GM19351 (cell line): Measurements from ENCODE around the gene HOXB5.

Source experiments
- ATAC-seq: cut with Tn5 transposase; IDR thresholded peaks from one replicate; pipeline ENCODE4 v1.9.1; 2021; ENCODE audit warnings: mild to moderate bottlenecking, moderate library complexity; ENCODE audit not compliant: unreplicated experiment

Gene HOXB5

GRCh38 chr17:48551214-48551555, 42.4 kb downstream of the HOXB5 start:
- ATAC-seq, result no peak

DNA sequence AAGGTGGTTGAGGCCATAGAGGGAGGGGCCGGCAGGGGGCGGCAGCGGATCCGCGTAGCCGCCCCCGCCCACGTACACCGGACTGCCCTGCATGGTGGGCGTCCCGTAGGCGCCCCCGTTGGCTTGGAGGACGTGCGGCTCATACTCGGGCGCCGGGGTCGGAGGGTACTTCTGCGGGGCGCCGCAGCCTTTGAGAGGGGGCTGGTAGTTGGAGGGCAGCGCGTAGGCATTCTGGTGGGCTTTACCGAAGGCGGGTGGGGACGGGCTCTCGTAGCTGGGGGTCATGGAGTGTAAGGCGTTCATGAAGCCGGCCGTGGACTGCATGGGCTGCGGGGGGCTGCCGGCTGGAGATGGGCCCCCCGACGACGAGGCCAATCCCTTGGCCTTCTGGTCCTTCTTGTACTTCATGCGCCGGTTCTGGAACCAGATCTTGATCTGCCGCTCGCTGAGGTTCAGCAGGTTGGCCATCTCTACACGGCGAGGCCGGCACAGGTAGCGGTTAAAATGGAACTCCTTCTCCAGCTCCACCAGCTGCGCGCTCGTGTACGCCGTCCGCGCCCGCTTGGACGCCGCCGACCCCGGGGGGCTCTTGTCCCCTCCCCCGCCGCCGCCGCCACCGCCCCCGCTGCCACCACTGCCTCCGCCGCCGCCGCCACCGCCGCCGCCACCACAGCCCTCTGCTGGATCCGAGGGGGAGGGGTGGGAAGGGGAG, 42.9 kb downstream of the HOXB5 start:
- no peak for ATAC-seq

- no peak for ATAC-seq
Measured at GRCh38 chr17:48549914-48550501, 43.6 kb downstream of the HOXB5 start.

DNA sequence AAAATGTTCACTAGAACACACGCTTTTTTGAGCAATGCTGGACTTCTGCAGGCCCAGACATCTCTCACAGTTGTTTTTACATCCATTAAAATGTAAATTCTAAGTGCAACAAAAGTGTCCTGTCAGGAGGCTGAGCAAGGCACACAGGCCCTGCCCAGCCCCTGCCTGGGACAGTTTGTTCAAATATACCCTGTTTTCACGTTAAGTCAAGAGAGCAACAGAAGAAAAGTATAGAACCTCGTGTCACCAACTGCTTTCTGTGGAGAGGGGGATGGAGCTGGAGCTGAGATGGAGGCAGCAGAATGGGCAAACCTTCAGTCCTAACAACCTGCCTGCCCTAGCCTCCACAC, 44.3 kb downstream of the HOXB5 start:
- ATAC-seq, result no peak

GRCh38 chr17:48548523-48549280, 44.9 kb downstream of the HOXB5 start:
- ATAC-seq, result no peak

DNA sequence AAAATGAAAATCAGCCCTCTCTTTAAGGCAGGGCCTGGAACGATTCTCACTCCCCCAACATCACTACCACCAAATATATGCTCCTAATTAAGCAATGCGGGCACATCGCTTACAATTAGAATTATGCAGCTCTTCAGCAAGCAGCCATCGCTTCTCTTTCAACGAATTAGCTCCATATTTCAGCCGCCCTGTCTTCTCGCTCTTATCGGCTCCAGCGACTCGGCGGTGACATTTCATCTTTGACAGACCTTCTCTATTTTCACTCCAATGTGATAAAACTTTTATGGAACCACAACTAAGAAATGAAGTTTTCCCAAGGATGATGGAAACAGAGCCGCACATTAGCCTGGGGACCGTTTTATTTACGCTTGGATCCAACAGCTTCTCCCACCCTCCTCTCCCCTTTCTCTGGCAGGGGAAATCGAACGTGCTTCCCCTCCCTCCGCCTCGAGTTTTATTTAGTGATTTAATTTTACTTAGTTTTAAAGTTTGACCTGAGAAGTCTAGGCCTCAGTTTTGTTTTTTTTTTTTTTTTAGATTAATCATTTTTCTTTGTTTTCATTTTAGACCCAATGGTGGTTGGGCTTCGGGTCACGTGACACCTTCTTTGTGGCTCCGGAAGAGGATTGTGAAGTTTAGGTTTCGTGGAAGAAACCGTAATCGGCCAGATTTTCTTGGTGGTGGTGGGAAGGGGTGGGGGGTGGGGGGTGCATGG, 45.6 kb downstream of the HOXB5 start:
- ATAC-seq, result no peak

- no peak for ATAC-seq
Measured at GRCh38 chr17:48546924-48547807, 46.4 kb downstream of the HOXB5 start.

- no peak for ATAC-seq
Measured at GRCh38 chr17:48546137-48546923, 47.2 kb downstream of the HOXB5 start.

GRCh38 chr17:48545539-48545938, 48.0 kb downstream of the HOXB5 start:
- no peak for ATAC-seq

- ATAC-seq, result no peak
Measured at GRCh38 chr17:48545022-48545375, 48.6 kb downstream of the HOXB5 start, which contains the start of gene HOXB2. Gene HOXB2 (minus strand): TSS chr17:48545109. CDS start chr17:48544911, 198 bp downstream.

- no peak for ATAC-seq
Measured at GRCh38 chr17:48544349-48545021, 49.1 kb downstream of the HOXB5 start.

GRCh38 chr17:48543854-48544348, 49.7 kb downstream of the HOXB5 start:
- no peak for ATAC-seq

DNA sequence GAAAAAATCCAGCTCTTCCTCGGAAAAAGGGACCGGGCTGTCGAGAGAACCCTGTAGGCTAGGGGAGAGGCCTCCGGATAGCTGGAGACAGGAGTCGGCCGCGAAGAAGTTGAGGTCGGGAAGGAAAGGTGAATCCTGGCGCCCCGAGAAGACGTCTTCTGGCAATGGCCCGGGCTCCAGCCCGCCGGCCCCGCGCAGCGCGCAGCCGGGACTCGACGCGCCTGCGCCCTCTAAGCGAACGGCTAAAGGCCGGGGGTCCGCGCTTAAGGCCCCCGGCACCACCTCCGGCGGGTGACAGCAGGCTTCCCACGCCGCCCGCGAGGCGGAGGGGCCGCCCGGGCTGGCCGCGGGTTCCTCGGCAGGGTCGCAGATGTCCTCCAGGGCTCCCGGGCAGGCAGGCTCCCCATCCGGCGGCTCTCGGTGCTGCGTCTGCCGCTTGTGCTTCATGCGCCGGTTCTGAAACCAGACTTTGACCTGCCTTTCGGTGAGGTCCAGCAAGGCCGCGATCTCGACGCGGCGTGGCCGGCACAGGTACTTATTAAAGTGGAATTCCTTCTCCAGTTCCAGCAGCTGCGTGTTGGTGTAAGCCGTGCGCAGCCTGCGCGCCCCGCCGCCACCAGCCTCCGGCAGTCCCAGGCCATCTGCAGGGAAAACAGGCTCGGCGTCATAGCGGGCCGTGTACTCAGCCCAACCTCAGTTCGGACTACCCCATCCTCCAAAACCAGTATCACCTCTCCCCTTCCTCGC, 50.3 kb downstream of the HOXB5 start:
- no peak for ATAC-seq

GRCh38 chr17:48542698-48543106, 50.9 kb downstream of the HOXB5 start:
- ATAC-seq, result no peak

- no peak for ATAC-seq
Measured at GRCh38 chr17:48542114-48542656, 51.4 kb downstream of the HOXB5 start.

DNA sequence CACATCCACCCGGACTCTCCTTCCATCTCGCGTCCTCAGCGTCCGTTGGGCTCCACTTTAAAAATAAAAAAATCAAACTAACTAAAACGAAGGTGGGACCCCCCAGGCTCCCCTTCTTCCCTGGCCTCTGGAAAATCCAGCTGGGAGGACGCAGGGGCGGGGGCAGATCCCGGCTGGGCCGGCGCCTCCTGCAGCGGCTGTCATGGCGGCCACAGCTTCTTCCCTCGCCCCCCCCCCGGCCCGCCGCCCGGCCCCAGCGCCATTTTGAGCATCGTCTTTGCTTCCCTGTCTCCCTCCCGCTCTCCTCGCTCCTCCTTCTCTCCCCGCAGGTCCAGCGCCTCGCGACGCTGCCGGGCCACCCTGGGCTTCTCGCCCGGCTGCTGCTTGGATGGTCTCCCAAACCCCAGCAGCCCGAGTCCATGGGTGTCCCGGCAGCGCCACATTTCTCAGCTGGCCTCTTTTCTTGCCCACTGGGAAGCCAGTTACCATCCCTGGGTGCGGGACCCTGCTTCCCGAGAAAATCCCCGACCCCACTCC, 51.9 kb downstream of the HOXB5 start:
- no peak for ATAC-seq
